ENCODE data around the gene CHKA. TPM values are rescaled to one million over a fixed set of nuclear protein-coding genes. Genes with fewer than 3 reads are reported as not detected.
A peak's percentile ranks its signal among the peaks of the same experiment; 100 is the strongest.

The CHKA gene
- polyA plus RNA-seq, 1 of the 3 experiments (the other 2 are of a cell fraction): 12.3 TPM

GRCh38 chr11:68027667-68028066 is 93.5 kb downstream of the CHKA start:
- ChIA-PET POLR2A (no interaction called here), CTCF (no interaction called here)
- H3K79me2 ChIP-seq (ENCODE audit: insufficient read depth): peaks cover 37% of the 10 kb centered on the region
- no peaks in the 10 kb centered on the region for H4K20me1 ChIP-seq (ENCODE audit: insufficient read depth)
- H3K27ac ChIP-seq (ENCODE audit: low read depth in 2 of 2, low read length in 1 of 2): peak overlapping the region in 1 of 2 experiments; percentile 99; a peak in 2 of 4 replicates
- 75% methylated on average over 19 of the region's 21 CpGs for WGBS (ENCODE audit: low lambda C conversion rate)
- no peak for DNase-seq
- H3K4me2 ChIP-seq: peak overlapping the region; percentile 45
- H3K4me1 ChIP-seq (ENCODE audit: control insufficient read depth in 1 of 2, insufficient read depth in 2 of 2, low read depth in 1 of 2, low read length in 1 of 2): peaks cover 30 to 36% of the 10 kb centered on the region in 2 experiments; a peak in 3 of 4 replicates
- H3K9me3 ChIP-seq: no peaks in the 10 kb centered on the region
- no peaks in the 10 kb centered on the region for H3K27me3 ChIP-seq (ENCODE audit: insufficient read depth)
- H3K4me3 ChIP-seq (ENCODE audit: low read depth in 2 of 2, low read length in 1 of 2): no peak overlapping the region
- H2AFZ ChIP-seq (ENCODE audit: low read depth): no peak overlapping the region
- peaks cover 0 to 2% of the 10 kb centered on the region in 2 experiments for H3K36me3 ChIP-seq (replicated peaks in 1 of 2; ENCODE audit: control insufficient read depth in 1 of 2, insufficient read depth in 2 of 2, low read length in 1 of 2)
- H3F3A ChIP-seq (replicated peaks; ENCODE audit: insufficient read depth): peaks cover 27% of the 10 kb centered on the region
- no peak for TF ChIP-seq MEF2A (IDR thresholded peaks at IDR 0.05; ENCODE audit: borderline replicate concordance, low read depth)
- TF ChIP-seq IRF3 (IDR thresholded peaks at IDR 0.05; ENCODE audit: low read depth, low read length): no peak
- TF ChIP-seq FOSL2 (IDR thresholded peaks at IDR 0.05; ENCODE audit: borderline replicate concordance, low read depth): no peak
- TF ChIP-seq USF2 (IDR thresholded peaks at IDR 0.05; ENCODE audit: borderline replicate concordance, low read depth, low read length): no peak
- TF ChIP-seq MXI1 (IDR thresholded peaks at IDR 0.05; ENCODE audit: low read depth, low read length): no peak
- no peak for TF ChIP-seq FOXJ3 (CRISPR knock-in tag; IDR thresholded peaks at IDR 0.05)
- no peak for TF ChIP-seq NRF1 (IDR thresholded peaks at IDR 0.05; ENCODE audit: low read depth, low read length)
- no peak for TF ChIP-seq GATA2 (CRISPR knock-in tag; IDR thresholded peaks at IDR 0.05)
- TF ChIP-seq FOXM1 (IDR thresholded peaks at IDR 0.05; ENCODE audit: low read depth): no peak
- TF ChIP-seq NFIC (IDR thresholded peaks at IDR 0.05; ENCODE audit: borderline replicate concordance): no peak
- no peak for TF ChIP-seq RXRA (IDR thresholded peaks at IDR 0.05; ENCODE audit: borderline replicate concordance, low read depth)
- TF ChIP-seq ELF1 (IDR thresholded peaks at IDR 0.05): no peak
- TF ChIP-seq, protein P1, sequence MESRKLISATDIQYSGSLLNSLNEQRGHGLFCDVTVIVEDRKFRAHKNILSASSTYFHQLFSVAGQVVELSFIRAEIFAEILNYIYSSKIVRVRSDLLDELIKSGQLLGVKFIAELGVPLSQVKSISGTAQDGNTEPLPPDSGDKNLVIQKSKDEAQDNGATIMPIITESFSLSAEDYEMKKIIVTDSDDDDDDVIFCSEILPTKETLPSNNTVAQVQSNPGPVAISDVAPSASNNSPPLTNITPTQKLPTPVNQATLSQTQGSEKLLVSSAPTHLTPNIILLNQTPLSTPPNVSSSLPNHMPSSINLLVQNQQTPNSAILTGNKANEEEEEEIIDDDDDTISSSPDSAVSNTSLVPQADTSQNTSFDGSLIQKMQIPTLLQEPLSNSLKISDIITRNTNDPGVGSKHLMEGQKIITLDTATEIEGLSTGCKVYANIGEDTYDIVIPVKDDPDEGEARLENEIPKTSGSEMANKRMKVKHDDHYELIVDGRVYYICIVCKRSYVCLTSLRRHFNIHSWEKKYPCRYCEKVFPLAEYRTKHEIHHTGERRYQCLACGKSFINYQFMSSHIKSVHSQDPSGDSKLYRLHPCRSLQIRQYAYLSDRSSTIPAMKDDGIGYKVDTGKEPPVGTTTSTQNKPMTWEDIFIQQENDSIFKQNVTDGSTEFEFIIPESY (IDR thresholded peaks at IDR 0.05; ENCODE audit: borderline replicate concordance, low read depth): no peak
- TF ChIP-seq, protein P2, sequence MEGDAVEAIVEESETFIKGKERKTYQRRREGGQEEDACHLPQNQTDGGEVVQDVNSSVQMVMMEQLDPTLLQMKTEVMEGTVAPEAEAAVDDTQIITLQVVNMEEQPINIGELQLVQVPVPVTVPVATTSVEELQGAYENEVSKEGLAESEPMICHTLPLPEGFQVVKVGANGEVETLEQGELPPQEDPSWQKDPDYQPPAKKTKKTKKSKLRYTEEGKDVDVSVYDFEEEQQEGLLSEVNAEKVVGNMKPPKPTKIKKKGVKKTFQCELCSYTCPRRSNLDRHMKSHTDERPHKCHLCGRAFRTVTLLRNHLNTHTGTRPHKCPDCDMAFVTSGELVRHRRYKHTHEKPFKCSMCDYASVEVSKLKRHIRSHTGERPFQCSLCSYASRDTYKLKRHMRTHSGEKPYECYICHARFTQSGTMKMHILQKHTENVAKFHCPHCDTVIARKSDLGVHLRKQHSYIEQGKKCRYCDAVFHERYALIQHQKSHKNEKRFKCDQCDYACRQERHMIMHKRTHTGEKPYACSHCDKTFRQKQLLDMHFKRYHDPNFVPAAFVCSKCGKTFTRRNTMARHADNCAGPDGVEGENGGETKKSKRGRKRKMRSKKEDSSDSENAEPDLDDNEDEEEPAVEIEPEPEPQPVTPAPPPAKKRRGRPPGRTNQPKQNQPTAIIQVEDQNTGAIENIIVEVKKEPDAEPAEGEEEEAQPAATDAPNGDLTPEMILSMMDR (IDR thresholded peaks at IDR 0.05): no peak
- no peak for TF ChIP-seq SIN3A (IDR thresholded peaks at IDR 0.05; ENCODE audit: borderline replicate concordance, low read depth, low read length)
- no peak for TF ChIP-seq YY1 (IDR thresholded peaks at IDR 0.05; ENCODE audit: low read depth)
- peak overlapping the region; percentile 62 for H3K9ac ChIP-seq
- no peaks in the 10 kb centered on the region for H3K9me2 ChIP-seq

Measured in SK-N-SH (cell line).